ENCODE results near the gene CCDC122.

CCDC122 gene

GRCh38 chr13:43805071-43805468 lies 74.5 kb downstream of the CCDC122 start:
- no CpG with 5 or more reads among the region's 3 CpGs for WGBS (ENCODE audit: extremely low coverage, insufficient coverage, insufficient read length)
- no peak overlapping the region for H3K23ac ChIP-seq (ENCODE audit: low read length)

GRCh38 chr13:43804461-43805070 lies 75.0 kb downstream of the CCDC122 start:
- H2BK5ac ChIP-seq (ENCODE audit: low read depth, low read length, poor library complexity): no peak overlapping the region
- H3K4me3 ChIP-seq (ENCODE audit: low read depth, low read length): no peak overlapping the region
- no peak overlapping the region for H4K91ac ChIP-seq (ENCODE audit: low read depth, low read length)
- no peak overlapping the region for H3K23ac ChIP-seq (ENCODE audit: low read length)
- H3K14ac ChIP-seq (ENCODE audit: low read length): no peak overlapping the region
- no peak overlapping the region for H2AK5ac ChIP-seq (ENCODE audit: low read length)
- no peak overlapping the region for H3K9ac ChIP-seq (ENCODE audit: low read length)
- H3K79me2 ChIP-seq (ENCODE audit: control insufficient read depth, insufficient read depth, low read length, poor library complexity): no peaks in the 10 kb centered on the region
- no peaks in the 10 kb centered on the region for H3K27me3 ChIP-seq (ENCODE audit: insufficient read depth, low read length)
- peaks cover 0 to 4% of the 10 kb centered on the region in 2 experiments for H3K4me1 ChIP-seq (ENCODE audit: control insufficient read depth in 1 of 2, insufficient read depth in 2 of 2, low read length in 2 of 2)
- H3K36me3 ChIP-seq (ENCODE audit: control insufficient read depth in 1 of 2, insufficient read depth in 2 of 2, low read length in 2 of 2): no peaks in the 10 kb centered on the region
- no peak overlapping the region for H3K27ac ChIP-seq (ENCODE audit: low read depth, low read length)
- peak overlapping the region; percentile 2 for H2BK12ac ChIP-seq (ENCODE audit: low read length)
- no peaks in the 10 kb centered on the region for H3K79me1 ChIP-seq (ENCODE audit: low read length)
- H4K12ac ChIP-seq (ENCODE audit: low read depth, low read length): no peak overlapping the region
- no peak overlapping the region for H3K18ac ChIP-seq (ENCODE audit: low read length)
- H4K8ac ChIP-seq (ENCODE audit: low read depth, low read length): no peak overlapping the region
- no peak overlapping the region for H2AFZ ChIP-seq (ENCODE audit: insufficient read depth, low read length, poor library complexity)
- WGBS (ENCODE audit: extremely low coverage, insufficient coverage, insufficient read length): no CpG with 5 or more reads among the region's 5 CpGs
- H2BK120ac ChIP-seq (ENCODE audit: insufficient read depth, low read length, poor library complexity): no peak overlapping the region
- no peaks in the 10 kb centered on the region for H3K9me3 ChIP-seq (ENCODE audit: insufficient read depth, low read depth, low read length)
- no peak overlapping the region for H3K4me2 ChIP-seq (ENCODE audit: low read length)
- no peak overlapping the region for H3K4ac ChIP-seq (ENCODE audit: low read depth, low read length)
- DNase-seq: peak; percentile 42 to 85

More at GRCh38 chr13:43805071-43805468, 74.5 kb downstream of the CCDC122 start:
- Histone ChIP-seq H4K91ac (ENCODE audit: low read depth, low read length) (no peak overlapping the region), H4K12ac (ENCODE audit: low read depth, low read length) (no peak overlapping the region), H3K27ac (ENCODE audit: low read depth, low read length) (no peak overlapping the region), H3K9ac (ENCODE audit: low read length) (no peak overlapping the region), H3K79me2 (ENCODE audit: control insufficient read depth, insufficient read depth, low read length, poor library complexity) (no peaks in the 10 kb centered on the region), H3K4me1 (ENCODE audit: control insufficient read depth in 1 of 2, insufficient read depth in 2 of 2, low read length in 2 of 2) (peaks cover 0 to 4% of the 10 kb centered on the region in 2 experiments), H3K4me2 (ENCODE audit: low read length) (no peak overlapping the region), H3K4me3 (ENCODE audit: low read depth, low read length) (no peak overlapping the region), H3K9me3 (ENCODE audit: insufficient read depth, low read depth, low read length) (no peaks in the 10 kb centered on the region), H2BK120ac (ENCODE audit: insufficient read depth, low read length, poor library complexity) (no peak overlapping the region), H3K27me3 (ENCODE audit: insufficient read depth, low read length) (no peaks in the 10 kb centered on the region), H3K36me3 (ENCODE audit: control insufficient read depth in 1 of 2, insufficient read depth in 2 of 2, low read length in 2 of 2) (no peaks in the 10 kb centered on the region), H4K8ac (ENCODE audit: low read depth, low read length) (no peak overlapping the region), H3K18ac (ENCODE audit: low read length) (no peak overlapping the region), H2AFZ (ENCODE audit: insufficient read depth, low read length, poor library complexity) (no peak overlapping the region), H3K79me1 (ENCODE audit: low read length) (no peaks in the 10 kb centered on the region), H2BK12ac (ENCODE audit: low read length) (peak overlapping the region; percentile 2), H3K14ac (ENCODE audit: low read length) (no peak overlapping the region), H3K4ac (ENCODE audit: low read depth, low read length) (no peak overlapping the region), H2AK5ac (ENCODE audit: low read length) (no peak overlapping the region), H2BK5ac (ENCODE audit: low read depth, low read length, poor library complexity) (no peak overlapping the region)
- peak; percentile 58 to 71 for DNase-seq

DNA sequence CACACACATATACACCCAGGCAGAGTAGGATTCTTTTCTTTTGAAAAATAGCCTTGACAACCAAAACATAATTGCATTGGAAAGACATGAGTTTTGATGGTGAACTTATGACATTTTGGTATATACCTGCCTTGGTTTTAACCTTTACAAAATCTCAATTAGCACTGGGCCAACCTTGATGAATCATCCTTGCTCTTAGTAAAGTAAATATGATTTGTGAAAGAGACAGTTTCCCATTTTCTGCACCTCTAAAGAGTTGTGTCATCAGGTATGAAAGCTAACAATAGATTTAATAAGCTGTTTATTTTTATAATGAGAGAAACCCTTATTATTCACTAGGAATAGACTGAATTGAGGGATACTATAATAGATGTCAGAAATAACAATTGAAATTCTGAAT lies 77.0 kb downstream of the CCDC122 start:
- H3K36me3 ChIP-seq (ENCODE audit: control insufficient read depth in 1 of 2, insufficient read depth in 2 of 2, low read length in 2 of 2): no peaks in the 10 kb centered on the region
- no peak overlapping the region for H3K14ac ChIP-seq (ENCODE audit: low read length)
- no peak overlapping the region for H2BK5ac ChIP-seq (ENCODE audit: low read depth, low read length, poor library complexity)
- no peak overlapping the region for H3K23ac ChIP-seq (ENCODE audit: low read length)
- H3K4ac ChIP-seq (ENCODE audit: low read depth, low read length): no peak overlapping the region
- no peaks in the 10 kb centered on the region for H3K79me2 ChIP-seq (ENCODE audit: control insufficient read depth, insufficient read depth, low read length, poor library complexity)
- no peak overlapping the region for H2BK120ac ChIP-seq (ENCODE audit: insufficient read depth, low read length, poor library complexity)
- H4K91ac ChIP-seq (ENCODE audit: low read depth, low read length): no peak overlapping the region
- H3K9ac ChIP-seq (ENCODE audit: low read length): no peak overlapping the region
- H2AK5ac ChIP-seq (ENCODE audit: low read length): no peak overlapping the region
- no peak overlapping the region for H3K4me3 ChIP-seq (ENCODE audit: low read depth, low read length)
- no peak overlapping the region for H4K12ac ChIP-seq (ENCODE audit: low read depth, low read length)
- H3K18ac ChIP-seq (ENCODE audit: low read length): no peak overlapping the region
- no peak overlapping the region for H2BK12ac ChIP-seq (ENCODE audit: low read length)
- H3K4me1 ChIP-seq (ENCODE audit: control insufficient read depth in 1 of 2, insufficient read depth in 2 of 2, low read length in 2 of 2): peaks cover 0 to 4% of the 10 kb centered on the region in 2 experiments
- no peak overlapping the region for H3K27ac ChIP-seq (ENCODE audit: low read depth, low read length)
- no peaks in the 10 kb centered on the region for H3K79me1 ChIP-seq (ENCODE audit: low read length)
- H3K4me2 ChIP-seq (ENCODE audit: low read length): no peak overlapping the region
- no peak for DNase-seq
- H3K9me3 ChIP-seq (ENCODE audit: insufficient read depth, low read depth, low read length): no peaks in the 10 kb centered on the region
- no peaks in the 10 kb centered on the region for H3K27me3 ChIP-seq (ENCODE audit: insufficient read depth, low read length)
- H2AFZ ChIP-seq (ENCODE audit: insufficient read depth, low read length, poor library complexity): no peak overlapping the region
- H4K8ac ChIP-seq (ENCODE audit: low read depth, low read length): no peak overlapping the region

DNA sequence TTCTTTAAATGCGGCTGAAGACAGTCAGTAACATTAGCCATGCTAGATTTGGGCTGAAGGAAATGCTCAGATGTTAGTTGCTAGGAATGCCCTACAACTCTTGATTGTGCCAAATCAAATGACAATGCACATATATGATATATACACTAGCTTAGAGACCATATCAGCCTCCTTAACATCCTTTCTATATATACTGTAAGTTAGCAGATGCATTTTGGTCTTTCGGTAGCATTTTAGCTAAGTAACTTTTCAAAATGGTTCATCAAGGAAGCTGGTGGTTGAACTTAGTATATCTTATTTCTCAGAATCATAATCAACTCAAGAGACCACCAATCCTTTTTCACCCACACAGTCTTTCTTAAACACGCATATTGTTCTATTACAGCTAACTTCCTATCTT lies 78.7 kb downstream of the CCDC122 start:
- Histone ChIP-seq H3K4me2 (ENCODE audit: low read length) (no peak overlapping the region), H2BK12ac (ENCODE audit: low read length) (no peak overlapping the region), H4K12ac (ENCODE audit: low read depth, low read length) (no peak overlapping the region), H3K4me3 (ENCODE audit: low read depth, low read length) (no peak overlapping the region), H2BK5ac (ENCODE audit: low read depth, low read length, poor library complexity) (no peak overlapping the region), H3K9ac (ENCODE audit: low read length) (no peak overlapping the region), H3K18ac (ENCODE audit: low read length) (no peak overlapping the region), H3K23ac (ENCODE audit: low read length) (no peak overlapping the region), H3K4ac (ENCODE audit: low read depth, low read length) (no peak overlapping the region), H3K9me3 (ENCODE audit: insufficient read depth, low read depth, low read length) (no peaks in the 10 kb centered on the region), H3K27me3 (ENCODE audit: insufficient read depth, low read length) (no peaks in the 10 kb centered on the region), H3K4me1 (ENCODE audit: control insufficient read depth in 1 of 2, insufficient read depth in 2 of 2, low read length in 2 of 2) (peaks cover 0 to 4% of the 10 kb centered on the region in 2 experiments), H4K91ac (ENCODE audit: low read depth, low read length) (no peak overlapping the region), H3K36me3 (ENCODE audit: control insufficient read depth in 1 of 2, insufficient read depth in 2 of 2, low read length in 2 of 2) (no peaks in the 10 kb centered on the region), H3K79me1 (ENCODE audit: low read length) (no peaks in the 10 kb centered on the region), H2BK120ac (ENCODE audit: insufficient read depth, low read length, poor library complexity) (no peak overlapping the region), H2AFZ (ENCODE audit: insufficient read depth, low read length, poor library complexity) (no peak overlapping the region), H3K79me2 (ENCODE audit: control insufficient read depth, insufficient read depth, low read length, poor library complexity) (no peaks in the 10 kb centered on the region), H3K14ac (ENCODE audit: low read length) (no peak overlapping the region), H2AK5ac (ENCODE audit: low read length) (no peak overlapping the region), H3K27ac (ENCODE audit: low read depth, low read length) (no peak overlapping the region), H4K8ac (ENCODE audit: low read depth, low read length) (no peak overlapping the region)
- WGBS (ENCODE audit: extremely low coverage, insufficient coverage, insufficient read length): no CpG with 5 or more reads among the region's 3 CpGs
- no peak for DNase-seq

All from trophoblast cell (in vitro differentiated cells and primary cell).